B cell (primary cell): ENCODE results near the gene ARHGAP9. TPM values are rescaled to one million over a fixed set of nuclear protein-coding genes. Genes with fewer than 3 reads are reported as not detected.

Experiments used
- ATAC-seq: fragments of 200-7000 bp; cut with Tn5 transposase; one replicate; pipeline ENCODE4 v1.10.0; 2021; ENCODE audit warnings: low read depth, mild to moderate bottlenecking, moderate number of reproducible peaks, moderate library complexity
- CTCF ChIA-PET: fragments of 350-600 bp; sonication (Branson Sonifier 250); formaldehyde crosslinking; loops from one replicate; lab custom pipeline; 2021; ENCODE audit warnings: antibody characterized with exemption, inconsistent platforms; lab: Charles Lee
- POLR2A ChIA-PET: fragments of 350-600 bp; sonication (Branson Sonifier 250); formaldehyde crosslinking; loops from one replicate; lab custom pipeline; 2021; ENCODE audit warnings: antibody characterized with exemption; lab: Charles Lee
- DNase-seq: peaks from one replicate; pipeline ENCODE4 v3.0.0; 2013
- H2AFZ ChIP-seq: 2 replicates; pipeline ENCODE4 v1.6.1; 2012; ENCODE audit warnings: mild to moderate bottlenecking, low read depth, low read length; ENCODE audit not compliant: insufficient read depth, poor library complexity, severe bottlenecking
- H3K27ac ChIP-seq, 2 donors: 1 replicate in 1 of 2; 2 replicates in 1 of 2; pipeline ENCODE4 v1.5.1; 2012 to 2013; ENCODE audit warnings: low read length in 2 of 2, mild to moderate bottlenecking in 2 of 2, moderate library complexity in 1 of 2
- H3K27me3 ChIP-seq, 4 experiments: fragments of 200-600 bp in 1 of 4; sonication (generic) in 1 of 4; replicated peaks in 1 of 4; 1 replicate in 2 of 4; 2 replicates in 2 of 4; pipeline versions ENCODE4 v1.6.1 to v1.7.0; 2013 to 2016; ENCODE audit warnings: low read length in 3 of 4, mild to moderate bottlenecking in 2 of 4, mixed read lengths in 1 of 4, moderate library complexity in 1 of 4; ENCODE audit not compliant: insufficient read depth in 4 of 4, control insufficient read depth in 3 of 4; ENCODE audit errors: control extremely low read depth in 1 of 4
- H3K36me3 ChIP-seq, 2 experiments: replicated peaks in 1 of 2; 1 replicate in 1 of 2; 2 replicates in 1 of 2; pipeline versions ENCODE4 v1.6.1 to v1.7.1; 2013; ENCODE audit warnings: low read length in 1 of 2; ENCODE audit not compliant: insufficient read depth in 2 of 2, control insufficient read depth in 1 of 2; ENCODE audit errors: control extremely low read depth in 1 of 2, extremely low read depth in 1 of 2
- H3K4me1 ChIP-seq, 2 donors: fragments of 200-600 bp in 1 of 2; sonication (generic) in 1 of 2; 1 replicate in 1 of 2; 2 replicates in 1 of 2; pipeline versions ENCODE4 v1.5.1 to v1.6.1; 2013 to 2017; ENCODE audit warnings: low read length in 2 of 2; ENCODE audit not compliant: control insufficient read depth in 2 of 2, insufficient read depth in 2 of 2
- H3K4me2 ChIP-seq: replicated peaks from 2 replicates; pipeline ENCODE3; 2012; ENCODE audit warnings: mild to moderate bottlenecking, low read depth, low read length; ENCODE audit not compliant: poor library complexity, severe bottlenecking
- H3K4me3 ChIP-seq, 5 experiments: fragments of 200-600 bp in 1 of 5; sonication (generic) in 1 of 5; 1 replicate in 3 of 5; 2 replicates in 2 of 5; pipeline versions ENCODE4 v1.5.1 to v1.7.0; 2011 to 2016; ENCODE audit warnings: low read length in 4 of 5, mild to moderate bottlenecking in 4 of 5, low read depth in 2 of 5, control low read depth in 1 of 5, moderate library complexity in 1 of 5; ENCODE audit not compliant: insufficient read depth in 1 of 5; ENCODE audit errors: control extremely low read depth in 1 of 5, extremely low read depth in 1 of 5
- H3K79me2 ChIP-seq: fragments of 200-600 bp; sonication (generic); one replicate; pipeline ENCODE4 v1.6.0; 2016; ENCODE audit warnings: low read length; ENCODE audit not compliant: control insufficient read depth, insufficient read depth
- H3K9ac ChIP-seq: fragments of 200-600 bp; sonication (generic); 2 replicates; pipeline ENCODE4 v1.6.1; 2017; ENCODE audit warnings: mild to moderate bottlenecking, low read length, moderate library complexity
- H3K9me3 ChIP-seq, 3 donors: one replicate each; pipeline versions ENCODE4 v1.6.1 to v1.7.1; 2013; ENCODE audit warnings: low read length in 2 of 3; ENCODE audit not compliant: control insufficient read depth in 2 of 3, insufficient read depth in 1 of 3; ENCODE audit errors: control extremely low read depth in 1 of 3
- H4K20me1 ChIP-seq: 2 replicates; pipeline ENCODE4 v1.6.0; 2012; ENCODE audit warnings: mild to moderate bottlenecking, low read length; ENCODE audit not compliant: insufficient read depth, control insufficient read depth, poor library complexity, severe bottlenecking
- H3K27ac Mint-ChIP-seq: one replicate; pipeline ENCODE4 v1.8.0; 2021; ENCODE audit warnings: mixed read lengths
- H3K27me3 Mint-ChIP-seq: one replicate; pipeline ENCODE4 v1.8.0; 2021; ENCODE audit warnings: mixed read lengths
- H3K4me1 Mint-ChIP-seq: one replicate; pipeline ENCODE4 v1.8.0; 2021; ENCODE audit warnings: mixed read lengths
- H3K4me3 Mint-ChIP-seq: one replicate; pipeline ENCODE4 v1.8.0; 2021; ENCODE audit warnings: mixed read lengths
- H3K9me3 Mint-ChIP-seq: one replicate; pipeline ENCODE4 v1.8.0; 2022; ENCODE audit warnings: mixed read lengths; ENCODE audit not compliant: insufficient read depth
- WGBS: methylation state at CpG from one replicate; pipeline ENCODE4 v1.1.5; 2013; ENCODE audit warnings: missing lambda C conversion rate; ENCODE audit not compliant: insufficient coverage; 5-methylcytosine and 5-hydroxymethylcytosine counted together
- intact Hi-C: fragments of 100-400 bp; cut with micrococcal nuclease; formaldehyde crosslinking; loops from one replicate; pipeline ENCODE4 v1.10.0; 2022
- polyA plus RNA-seq: library from polyadenylated mRNA; depleted of rRNA; stranded (reverse); fragments of >200 nt; gene quantifications from 2 replicates; pipeline ENCODE4 v1.2.3, GENCODE V29; 2012
- total RNA-seq, 2 donors: library from RNA; stranded (reverse); fragments of 120-200 nt in 1 of 2; gene quantifications; 1 replicate in 1 of 2; 2 replicates in 1 of 2; pipeline versions ENCODE4 v1.2.3 to v1.2.4, GENCODE V29; 2013 to 2022
- TF ChIP-seq, protein P1 (sequence below): fragments of 200-600 bp; IDR thresholded peaks from one replicate; pipeline ENCODE4 v1.8.0; 2022; ENCODE audit warnings: antibody characterized with exemption, mild to moderate bottlenecking

Gene ARHGAP9
- total and polyA plus RNA-seq, 2 donors (not counting 1 experiment from before 2014, with no cell fraction given): 161 to 390 TPM

DNA sequence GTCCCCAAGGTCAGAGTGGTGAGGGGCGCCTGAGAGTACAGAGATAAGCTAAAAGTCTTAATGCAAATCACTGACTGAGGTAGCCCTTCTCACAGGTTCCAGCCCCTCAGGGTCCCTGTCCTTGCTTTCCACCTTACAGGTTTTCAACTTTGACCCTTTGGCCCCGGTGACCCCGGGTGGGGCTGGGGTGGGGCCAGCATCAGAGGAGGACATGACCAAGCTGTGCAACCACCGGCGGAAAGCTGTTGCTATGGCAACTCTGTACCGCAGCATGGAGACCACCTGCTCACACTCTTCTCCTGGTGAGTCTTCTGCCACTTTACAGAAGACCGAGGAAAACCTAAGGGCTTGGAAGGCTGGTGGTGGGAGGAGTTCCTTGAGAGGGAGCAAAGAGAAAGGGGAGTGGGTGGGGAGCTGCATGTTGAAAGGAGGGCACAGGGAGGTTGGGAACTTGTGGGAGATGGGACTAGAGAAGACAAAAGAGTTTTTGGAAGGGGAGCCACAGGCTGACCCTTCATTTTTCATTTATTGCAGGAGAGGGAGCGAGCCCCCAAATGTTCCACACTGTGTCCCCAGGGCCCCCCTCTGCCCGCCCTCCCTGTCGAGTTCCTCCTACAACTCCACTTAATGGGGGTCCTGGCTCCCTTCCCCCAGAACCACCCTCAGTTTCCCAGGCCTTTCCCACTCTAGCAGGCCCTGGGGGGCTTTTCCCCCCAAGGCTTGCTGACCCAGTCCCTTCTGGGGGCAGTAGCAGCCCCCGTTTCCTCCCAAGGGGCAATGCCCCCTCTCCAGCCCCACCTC is 45.3 kb upstream of the ARHGAP9 start:
- peak overlapping the region; percentile 92 for H3K4me3 Mint-ChIP-seq
- CTCF ChIA-PET: interaction anchor here (0.9 to 1.6 kb wide), 6 partner anchors 12 to 232 kb away, joined by 3 to 5 read pairs (median 4); no protein-coding TSS in a partner anchor
- no peak for DNase-seq
- Histone ChIP-seq H4K20me1 (peaks cover 17% of the 10 kb centered on the region), H3K9me3 (no peaks in the 10 kb centered on the region), H3K27ac (peak overlapping the region in 1 of 2 donors; percentile 87), H3K9ac (no peak overlapping the region), H2AFZ (no peak overlapping the region), H3K4me1 (peaks cover 28 to 32% of the 10 kb centered on the region in 2 donors), H3K27me3 (no peaks in the 10 kb centered on the region), H3K4me3 (no peak overlapping the region), H3K4me2 (peak overlapping the region; percentile 96), H3K36me3 (peaks cover 6 to 44% of the 10 kb centered on the region in 2 experiments), H3K79me2 (peaks cover 12% of the 10 kb centered on the region)
- POLR2A ChIA-PET: interaction anchor here (0.6 to 2.4 kb wide), 2 partner anchors 22 kb away, joined by 4 to 10 read pairs; partner anchors contain the start of gene DCTN2
- TF ChIP-seq, protein P1, sequence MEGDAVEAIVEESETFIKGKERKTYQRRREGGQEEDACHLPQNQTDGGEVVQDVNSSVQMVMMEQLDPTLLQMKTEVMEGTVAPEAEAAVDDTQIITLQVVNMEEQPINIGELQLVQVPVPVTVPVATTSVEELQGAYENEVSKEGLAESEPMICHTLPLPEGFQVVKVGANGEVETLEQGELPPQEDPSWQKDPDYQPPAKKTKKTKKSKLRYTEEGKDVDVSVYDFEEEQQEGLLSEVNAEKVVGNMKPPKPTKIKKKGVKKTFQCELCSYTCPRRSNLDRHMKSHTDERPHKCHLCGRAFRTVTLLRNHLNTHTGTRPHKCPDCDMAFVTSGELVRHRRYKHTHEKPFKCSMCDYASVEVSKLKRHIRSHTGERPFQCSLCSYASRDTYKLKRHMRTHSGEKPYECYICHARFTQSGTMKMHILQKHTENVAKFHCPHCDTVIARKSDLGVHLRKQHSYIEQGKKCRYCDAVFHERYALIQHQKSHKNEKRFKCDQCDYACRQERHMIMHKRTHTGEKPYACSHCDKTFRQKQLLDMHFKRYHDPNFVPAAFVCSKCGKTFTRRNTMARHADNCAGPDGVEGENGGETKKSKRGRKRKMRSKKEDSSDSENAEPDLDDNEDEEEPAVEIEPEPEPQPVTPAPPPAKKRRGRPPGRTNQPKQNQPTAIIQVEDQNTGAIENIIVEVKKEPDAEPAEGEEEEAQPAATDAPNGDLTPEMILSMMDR: no peak
- 94% methylated on average over 9 of the region's 11 CpGs for WGBS
- no peaks in the 10 kb centered on the region for H3K9me3 Mint-ChIP-seq
- peak overlapping the region; percentile 95 for H3K27ac Mint-ChIP-seq
- peaks cover 44% of the 10 kb centered on the region for H3K4me1 Mint-ChIP-seq
- H3K27me3 Mint-ChIP-seq: no peaks in the 10 kb centered on the region
- intact Hi-C loops: loop anchor here (5.0 to 10.0 kb wide), 4 partner anchors 97 to 1208 kb away; partner anchors contain the start of genes BAZ2A, CNPY2 and NAB2
- no peak for ATAC-seq
